Breast epithelium (tissue), 4 donors: ENCODE results near the gene PTH1R. TPM values are rescaled to one million over a fixed set of nuclear protein-coding genes. Genes with fewer than 3 reads are reported as not detected.
A peak's percentile ranks its signal among the peaks of the same experiment; 100 is the strongest.

ENCODE experiments used
- DNase-seq, 2 donors: peaks; one replicate each; pipeline ENCODE4 v3.0.0-alpha.2; 2019; ENCODE audit warnings: low spot score in 2 of 2
- H3K27ac ChIP-seq, 2 donors: fragments of 200-600 bp; sonication (generic) in 1 of 2; one replicate each; pipeline ENCODE4 v1.5.1; 2016 to 2019; ENCODE audit warnings: mild to moderate bottlenecking in 1 of 2
- H3K27me3 ChIP-seq, 2 donors: fragments of 200-600 bp; sonication (generic) in 1 of 2; one replicate each; pipeline versions ENCODE4 v1.5.1 to v1.6.0; 2017 to 2019; ENCODE audit warnings: control low read depth in 1 of 2, mild to moderate bottlenecking in 1 of 2
- H3K36me3 ChIP-seq: fragments of 200-600 bp; one replicate; pipeline ENCODE4 v1.5.1; 2019
- H3K4me1 ChIP-seq, 2 donors: fragments of 200-600 bp; sonication (generic); one replicate each; pipeline ENCODE4 v1.5.1; 2016 to 2019; ENCODE audit warnings: control low read depth in 1 of 2
- H3K4me3 ChIP-seq, 3 donors: fragments of 200-600 bp; sonication (generic); 1 replicate in 2 of 3; 2 replicates in 1 of 3; pipeline ENCODE4 v1.5.1; 2016 to 2019; ENCODE audit warnings: mild to moderate bottlenecking in 3 of 3, moderate library complexity in 2 of 3
- H3K9me3 ChIP-seq, 2 donors: fragments of 200-600 bp; sonication (generic) in 1 of 2; one replicate each; pipeline ENCODE4 v1.5.1; 2016 to 2019; ENCODE audit warnings: control low read depth in 1 of 2
- CTCF ChIP-seq, 3 donors: fragments of 450-650 bp; IDR thresholded peaks; one replicate each; pipeline ENCODE4 v1.5.1; 2016 to 2017; ENCODE audit warnings: antibody characterized with exemption in 3 of 3, mild to moderate bottlenecking in 3 of 3, moderate library complexity in 3 of 3
- POLR2A ChIP-seq: fragments of 450-650 bp; IDR thresholded peaks from one replicate; pipeline ENCODE4 v1.6.1; 2016; ENCODE audit warnings: antibody characterized with exemption, mild to moderate bottlenecking, moderate library complexity
- POLR2AphosphoS5 ChIP-seq, 3 donors: sonication (generic); formaldehyde crosslinking; IDR thresholded peaks; one replicate each; pipeline ENCODE4 v1.6.1; 2017; ENCODE audit warnings: antibody characterized with exemption in 3 of 3
- intact Hi-C: fragments of 100-400 bp; cut with DNase I; formaldehyde crosslinking; loops from one replicate; pipeline ENCODE4 v1.15.1; 2023; ENCODE audit warnings: low total_unique reads
- total RNA-seq, 3 donors: library from RNA; depleted of rRNA; stranded (reverse); fragments of >200 nt; gene quantifications; one replicate each; pipeline ENCODE4 v1.1.0, GENCODE V29; 2016

Gene PTH1R
- total RNA-seq, 3 donors from 2014 or later, result 4.7 to 38.2 (median 13.4) TPM

DNA sequence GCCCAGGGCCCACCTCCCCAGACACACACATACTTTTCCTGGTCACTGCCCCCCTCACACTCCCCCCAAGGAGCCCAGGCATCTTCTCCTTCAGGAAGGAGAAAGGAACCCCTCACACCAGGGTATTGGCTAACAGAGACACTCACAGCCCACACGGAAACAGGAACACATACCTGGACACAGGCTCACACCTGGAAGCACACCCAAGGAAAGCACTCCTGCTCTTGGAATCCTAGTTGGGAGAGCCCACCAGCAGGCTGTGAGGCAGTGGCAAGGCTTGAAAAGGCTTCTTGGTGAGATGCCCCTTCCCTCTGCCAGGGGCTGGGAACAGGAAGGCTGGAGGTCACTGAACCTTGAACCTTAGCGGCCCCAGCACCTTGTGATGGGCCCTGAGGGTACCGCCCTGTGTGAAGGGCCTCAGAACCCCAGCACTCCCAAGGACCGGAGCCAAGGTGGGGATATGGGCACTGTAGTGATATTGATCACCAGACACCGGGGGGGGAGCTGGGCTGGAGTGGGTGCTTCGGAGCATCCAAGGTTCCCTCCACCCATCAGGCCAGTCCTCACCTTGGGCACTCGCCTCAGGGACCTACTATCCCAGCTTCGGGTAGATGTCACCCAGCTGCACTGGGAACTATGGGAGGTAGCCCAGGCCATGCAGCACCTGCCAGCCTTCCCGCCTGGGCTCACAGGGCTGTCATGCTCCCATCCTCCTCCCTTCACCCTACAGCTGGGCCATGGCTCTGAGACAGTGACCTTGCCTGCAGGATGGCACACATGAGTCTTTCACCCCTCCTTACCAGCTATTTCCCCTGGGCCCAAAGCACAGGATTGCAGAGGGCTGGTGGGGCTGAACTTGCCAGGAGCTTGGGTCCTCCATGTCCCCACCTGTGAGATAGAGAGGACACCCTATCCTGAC lies 30.6 kb upstream of the PTH1R start:
- H3K27ac ChIP-seq, result peak overlapping the region; percentile 86 to 93
- peaks cover 0 to 7% of the 10 kb centered on the region in 2 donors for H3K4me1 ChIP-seq
- DNase-seq, result no peak
- no peaks in the 10 kb centered on the region for H3K27me3 ChIP-seq
- no peaks in the 10 kb centered on the region for H3K36me3 ChIP-seq
- no peak for TF ChIP-seq POLR2AphosphoS5 (IDR thresholded peaks at IDR 0.05)
- no peak for TF ChIP-seq CTCF (IDR thresholded peaks at IDR 0.05)
- no peak for TF ChIP-seq POLR2A
- intact Hi-C loops, result no loop called here
- peak overlapping the region; percentile 46 to 64 (median 62) for H3K4me3 ChIP-seq
- no peaks in the 10 kb centered on the region for H3K9me3 ChIP-seq

GRCh38 chr3:46847744-46848143 lies 29.8 kb upstream of the PTH1R start:
- TF ChIP-seq CTCF (IDR thresholded peaks at IDR 0.05) (no peak), POLR2AphosphoS5 (IDR thresholded peaks at IDR 0.05) (no peak), POLR2A (no peak)

DNA sequence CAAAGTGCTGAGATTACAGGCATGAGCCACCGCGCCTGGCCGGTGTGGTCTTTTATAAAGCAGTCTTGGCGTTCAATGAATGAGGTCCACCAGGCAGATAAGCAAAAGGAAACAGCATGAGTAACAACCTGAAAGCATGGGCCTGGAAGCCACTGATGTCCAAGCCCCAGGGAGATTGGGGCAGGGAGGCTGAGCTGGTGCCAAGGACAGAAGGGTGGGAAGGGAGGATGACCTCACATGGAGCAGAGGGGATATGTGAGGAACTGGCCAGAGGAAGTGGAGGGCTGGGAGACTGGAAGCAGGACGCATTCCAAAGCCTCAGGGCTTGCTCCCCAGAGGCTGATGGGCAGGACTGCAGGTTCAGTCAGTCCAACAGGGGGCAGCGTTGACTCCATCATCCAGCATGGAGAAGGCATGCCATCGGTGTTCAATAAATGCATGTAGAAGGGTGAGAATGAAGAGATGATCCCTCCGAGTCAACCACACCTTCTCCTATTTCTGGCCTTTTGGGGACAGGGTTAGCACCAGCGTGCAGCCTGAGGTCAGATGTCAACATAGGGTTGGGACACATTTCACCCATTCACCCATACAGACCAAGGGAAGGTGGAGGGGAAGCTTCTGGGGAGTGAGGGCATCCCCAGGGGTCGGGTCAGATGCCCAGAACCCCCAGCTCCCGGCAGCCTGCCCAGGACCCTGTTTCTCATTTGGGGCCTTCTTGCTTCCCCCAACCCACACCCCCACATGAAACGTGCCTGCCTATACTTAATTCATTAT lies 29.1 kb upstream of the PTH1R start:
- Histone ChIP-seq H3K4me1 (peaks cover 0 to 7% of the 10 kb centered on the region in 2 donors), H3K36me3 (no peaks in the 10 kb centered on the region), H3K27ac (no peak overlapping the region), H3K4me3 (no peak overlapping the region), H3K27me3 (no peaks in the 10 kb centered on the region), H3K9me3 (no peaks in the 10 kb centered on the region)
- no peak for TF ChIP-seq CTCF (IDR thresholded peaks at IDR 0.05)
- no peak for TF ChIP-seq POLR2AphosphoS5 (IDR thresholded peaks at IDR 0.05)
- no peak for DNase-seq
- intact Hi-C loops, result no loop called here

More at GRCh38 chr3:46847744-46848143, 29.8 kb upstream of the PTH1R start:
- no peak overlapping the region for H3K4me3 ChIP-seq
- H3K27ac ChIP-seq, result no peak overlapping the region
- no peak for DNase-seq
- no peaks in the 10 kb centered on the region for H3K36me3 ChIP-seq
- H3K4me1 ChIP-seq, result peaks cover 0 to 7% of the 10 kb centered on the region in 2 donors
- no peaks in the 10 kb centered on the region for H3K27me3 ChIP-seq
- no peaks in the 10 kb centered on the region for H3K9me3 ChIP-seq
- intact Hi-C loops, result no loop called here

DNA sequence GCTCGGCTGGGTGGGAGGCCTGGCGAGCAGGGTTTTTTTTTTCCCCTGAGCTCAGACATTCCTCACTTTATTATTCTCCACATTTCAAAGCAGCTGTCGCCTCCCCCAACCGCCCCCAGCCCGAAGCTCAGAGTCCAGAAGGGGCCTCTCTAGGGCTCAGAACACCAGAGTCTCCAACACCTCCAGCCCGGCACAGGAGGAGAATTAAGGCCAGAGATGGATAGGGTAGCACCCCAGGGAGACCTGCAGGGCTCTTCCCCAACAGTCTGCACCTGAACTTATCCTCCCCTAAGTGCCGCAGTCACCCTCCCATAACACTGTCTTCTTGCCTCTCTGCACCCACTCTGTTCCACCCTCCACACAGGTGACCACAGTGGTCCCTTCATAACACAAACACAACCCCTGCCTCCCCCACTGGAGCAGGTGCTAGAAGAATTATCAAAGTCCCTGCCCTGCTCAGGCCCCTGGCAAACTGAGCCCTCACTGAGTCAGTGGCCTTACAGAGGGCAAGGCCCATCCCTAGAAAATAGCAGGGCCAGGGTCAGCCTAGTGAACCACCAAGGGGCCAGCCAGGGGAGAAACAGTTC lies 28.4 kb upstream of the PTH1R start:
- Histone ChIP-seq H3K4me3 (no peak overlapping the region), H3K36me3 (no peaks in the 10 kb centered on the region), H3K4me1 (peaks cover 0 to 7% of the 10 kb centered on the region in 2 donors), H3K27me3 (no peaks in the 10 kb centered on the region), H3K9me3 (no peaks in the 10 kb centered on the region), H3K27ac (peak overlapping the region in 1 of 2 donors; percentile 19)
- intact Hi-C loops, result no loop called here
- TF ChIP-seq CTCF (IDR thresholded peaks at IDR 0.05), result no peak
- no peak for TF ChIP-seq POLR2AphosphoS5 (IDR thresholded peaks at IDR 0.05)
- TF ChIP-seq POLR2A, result no peak
- DNase-seq, result peak; percentile 10 to 36
